Suprapubic skin (tissue), 4 donors: Measurements from ENCODE around the gene CCDC78.

ENCODE experiments used
- POLR2A ChIP-seq, 2 donors: fragments of 450-650 bp; IDR thresholded peaks; one replicate each; pipeline ENCODE4 v1.6.1; 2017; ENCODE audit warnings: antibody characterized with exemption in 2 of 2, mild to moderate bottlenecking in 2 of 2, moderate library complexity in 2 of 2
- POLR2AphosphoS5 ChIP-seq, 3 donors: sonication (generic); formaldehyde crosslinking; IDR thresholded peaks; one replicate each; pipeline ENCODE4 v1.6.1; 2017; ENCODE audit warnings: antibody characterized with exemption in 3 of 3

- TF ChIP-seq POLR2A (IDR thresholded peaks at IDR 0.05), result no peak
- TF ChIP-seq POLR2AphosphoS5 (IDR thresholded peaks at IDR 0.05), result no peak
Measured at GRCh38 chr16:743794-744500, 17.7 kb upstream of the CCDC78 start.
